Inflammatory macrophage (primary cell): ENCODE measurements around the gene TKT.

Experiments used
- DNase-seq, 2 donors: peaks; one replicate each; pipeline ENCODE4 v3.0.0-alpha.2; 2020 to 2022

TKT gene

GRCh38 chr3:53175613-53176540 lies 79.9 kb downstream of the TKT start:
- no peak for DNase-seq
